ENCODE data around the gene PPIL1.

Gene PPIL1

DNA sequence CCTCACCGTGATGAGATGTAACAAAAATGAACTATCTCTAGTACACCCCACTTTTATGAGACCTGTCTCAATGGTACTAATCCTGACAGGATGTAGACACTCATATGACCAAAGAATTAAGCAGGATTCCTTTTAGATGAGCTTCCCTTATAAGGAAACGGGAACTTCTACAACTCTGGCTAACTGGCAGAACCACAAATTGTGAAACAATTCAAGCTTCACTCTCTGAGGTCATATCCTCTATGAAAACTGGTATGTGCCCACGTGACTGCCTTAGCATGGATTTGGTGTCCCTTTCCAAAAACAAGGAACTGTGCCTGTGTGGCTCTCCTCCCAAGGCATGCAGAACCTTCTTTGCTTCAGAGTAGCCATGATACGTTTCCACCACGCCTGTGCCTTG is 21.3 kb downstream of the PPIL1 start:
- H3K4me3 ChIP-seq (ENCODE audit: low read depth, low read length) = no peak overlapping the region
- peak; percentile 66 for DNase-seq (ENCODE audit: low read depth, low spot score)
- ChIA-PET CTCF (interaction anchor here (1.1 to 8.3 kb wide), 18 partner anchors 7 to 230 kb away, joined by 3 to 169 read pairs (median 16); partner anchors contain the start of genes C6orf89 and PPIL1), POLR2A (interaction anchor here (1.1 kb wide), 1 partner anchor 22 kb away, joined by 3 read pairs; no protein-coding TSS in a partner anchor)
- TF ChIP-seq, protein P1, sequence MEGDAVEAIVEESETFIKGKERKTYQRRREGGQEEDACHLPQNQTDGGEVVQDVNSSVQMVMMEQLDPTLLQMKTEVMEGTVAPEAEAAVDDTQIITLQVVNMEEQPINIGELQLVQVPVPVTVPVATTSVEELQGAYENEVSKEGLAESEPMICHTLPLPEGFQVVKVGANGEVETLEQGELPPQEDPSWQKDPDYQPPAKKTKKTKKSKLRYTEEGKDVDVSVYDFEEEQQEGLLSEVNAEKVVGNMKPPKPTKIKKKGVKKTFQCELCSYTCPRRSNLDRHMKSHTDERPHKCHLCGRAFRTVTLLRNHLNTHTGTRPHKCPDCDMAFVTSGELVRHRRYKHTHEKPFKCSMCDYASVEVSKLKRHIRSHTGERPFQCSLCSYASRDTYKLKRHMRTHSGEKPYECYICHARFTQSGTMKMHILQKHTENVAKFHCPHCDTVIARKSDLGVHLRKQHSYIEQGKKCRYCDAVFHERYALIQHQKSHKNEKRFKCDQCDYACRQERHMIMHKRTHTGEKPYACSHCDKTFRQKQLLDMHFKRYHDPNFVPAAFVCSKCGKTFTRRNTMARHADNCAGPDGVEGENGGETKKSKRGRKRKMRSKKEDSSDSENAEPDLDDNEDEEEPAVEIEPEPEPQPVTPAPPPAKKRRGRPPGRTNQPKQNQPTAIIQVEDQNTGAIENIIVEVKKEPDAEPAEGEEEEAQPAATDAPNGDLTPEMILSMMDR (IDR thresholded peaks at IDR 0.05; ENCODE audit: insufficient read depth, low read length, missing control alignments) = no peak

DNA sequence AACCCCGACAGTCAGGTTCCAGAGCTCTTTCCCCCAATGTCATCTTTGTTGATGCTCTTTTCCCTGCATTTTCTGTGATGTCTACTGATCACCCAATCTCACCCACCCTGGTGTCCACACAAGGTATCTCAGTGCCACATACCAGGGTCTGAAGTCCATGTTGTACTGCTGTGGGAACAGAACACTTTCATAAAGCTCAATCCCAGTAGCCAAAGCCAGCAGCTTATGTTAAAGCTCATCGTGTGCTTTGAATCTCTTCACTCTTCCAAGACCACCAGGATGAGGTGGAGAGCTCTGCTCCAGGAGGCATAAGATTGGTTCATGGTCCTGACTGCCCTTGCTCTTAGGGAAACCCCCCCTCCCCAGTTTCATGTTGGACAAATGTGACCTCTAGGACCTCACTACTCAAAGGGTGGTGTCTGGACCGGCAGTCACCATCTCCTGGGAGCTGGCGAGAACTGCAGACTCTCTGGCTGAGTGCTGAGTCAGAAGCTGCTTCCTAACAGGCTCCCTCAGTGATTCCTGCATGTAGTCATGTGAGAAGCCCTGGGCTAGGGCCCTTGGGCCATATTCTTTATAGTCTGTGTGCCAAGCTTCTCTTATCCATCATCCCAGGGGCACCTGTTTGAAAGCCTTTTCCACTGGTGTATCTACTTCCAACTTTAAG is 22.0 kb downstream of the PPIL1 start:
- TF ChIP-seq, protein P1 (IDR thresholded peaks at IDR 0.05; ENCODE audit: insufficient read depth, low read length, missing control alignments) = no peak
- DNase-seq (ENCODE audit: low read depth, low spot score) = peak; percentile 28
- H3K4me3 ChIP-seq (ENCODE audit: low read depth, low read length) = no peak overlapping the region
- ChIA-PET POLR2A (interaction anchor here (1.1 kb wide), 2 partner anchors 21 to 22 kb away, joined by 3 to 5 read pairs; partner anchors contain the start of gene PPIL1), CTCF (interaction anchor here (0.7 to 8.3 kb wide), 25 partner anchors 7 to 237 kb away, joined by 3 to 169 read pairs (median 8); partner anchors contain the start of genes C6orf89 and PPIL1)

DNA sequence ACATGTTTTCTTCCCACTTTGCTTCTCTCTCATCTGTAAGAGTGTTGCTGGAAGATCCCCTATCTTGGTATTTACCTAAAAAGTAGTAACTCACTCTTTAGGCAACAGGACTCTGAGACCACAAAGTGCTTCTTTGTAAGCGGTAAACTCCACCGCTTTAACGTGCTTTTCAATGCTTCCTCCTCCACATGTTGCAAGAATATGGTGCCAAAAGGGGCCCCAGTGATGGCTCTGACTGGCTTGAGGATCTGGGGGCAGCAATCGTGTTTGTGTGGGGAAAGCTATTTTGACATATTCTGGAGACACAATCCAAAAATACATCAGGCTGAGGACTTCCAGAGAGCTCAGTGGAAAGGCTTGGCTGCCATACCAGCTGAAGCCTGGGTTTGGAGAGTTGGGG is 23.0 kb downstream of the PPIL1 start:
- ChIA-PET POLR2A (no interaction called here), CTCF (interaction anchor here (0.7 to 8.3 kb wide), 31 partner anchors 8 to 371 kb away, joined by 3 to 169 read pairs (median 6); partner anchors contain the start of genes C6orf89 and PPIL1)
- no peak for DNase-seq (ENCODE audit: low read depth, low spot score)
- TF ChIP-seq, protein P1 (IDR thresholded peaks at IDR 0.05; ENCODE audit: insufficient read depth, low read length, missing control alignments) = no peak
- H3K4me3 ChIP-seq (ENCODE audit: low read depth, low read length) = no peak overlapping the region

DNA sequence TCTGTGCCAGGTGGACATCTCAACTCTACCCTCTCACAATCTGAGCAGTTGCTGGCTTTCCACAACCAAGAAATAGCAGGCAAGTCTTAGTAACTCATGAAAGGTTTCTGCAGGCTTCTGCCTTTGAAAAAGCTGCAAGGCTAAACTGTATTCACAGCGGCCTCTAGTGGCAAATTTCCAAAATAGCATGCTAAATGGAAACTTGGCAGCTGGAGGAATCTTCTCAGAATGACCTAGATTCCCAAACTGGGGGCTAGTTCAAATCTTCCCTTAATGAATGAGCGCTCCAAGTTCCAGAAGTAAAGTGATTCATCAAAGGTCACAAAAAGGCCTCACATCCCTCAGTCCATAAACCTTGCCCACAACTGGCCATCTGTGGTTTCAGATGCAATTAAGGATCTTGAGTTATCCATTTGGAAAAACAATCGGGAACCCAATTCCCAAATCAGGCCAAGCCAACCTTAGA is 23.4 kb downstream of the PPIL1 start:
- TF ChIP-seq, protein P1 (IDR thresholded peaks at IDR 0.05; ENCODE audit: insufficient read depth, low read length, missing control alignments) = peak; percentile 67
- CTCF ChIA-PET = interaction anchor here (0.9 to 8.3 kb wide), 25 partner anchors 9 to 372 kb away, joined by 3 to 169 read pairs (median 8); partner anchors contain the start of gene PPIL1

DNA sequence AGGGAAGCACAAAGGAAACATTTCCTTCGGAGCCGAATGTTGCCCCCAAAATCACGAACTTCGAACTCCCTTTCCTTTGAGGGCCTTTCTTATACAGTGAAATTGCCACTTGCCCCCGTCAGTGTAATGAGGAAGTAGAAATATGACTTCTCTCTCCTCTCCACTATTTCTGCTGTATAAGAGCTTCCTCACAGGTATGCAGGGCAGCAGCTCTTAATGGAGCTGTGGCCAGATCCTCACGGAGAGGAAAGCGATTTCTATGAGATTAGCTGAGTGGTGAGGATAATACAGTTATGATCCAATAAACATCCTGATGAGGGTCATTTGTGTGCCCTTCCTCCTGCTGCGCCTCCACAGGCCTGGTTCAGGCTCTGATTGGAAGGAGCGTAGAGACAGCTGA is 24.6 kb downstream of the PPIL1 start:
- no peak overlapping the region for H3K4me3 ChIP-seq (ENCODE audit: low read depth, low read length)
- POLR2A ChIA-PET = no interaction called here
- TF ChIP-seq, protein P1 (IDR thresholded peaks at IDR 0.05; ENCODE audit: insufficient read depth, low read length, missing control alignments) = no peak
- no peak for DNase-seq (ENCODE audit: low read depth, low spot score)
- CTCF ChIA-PET = interaction anchor here (0.8 to 8.3 kb wide), 18 partner anchors 8 to 235 kb away, joined by 3 to 169 read pairs (median 7); partner anchors contain the start of gene PPIL1

More for the DNA sequence above, 23.4 kb downstream of the PPIL1 start:
- POLR2A ChIA-PET = no interaction called here
- H3K4me3 ChIP-seq (ENCODE audit: low read depth, low read length) = no peak overlapping the region
- DNase-seq (ENCODE audit: low read depth, low spot score) = peak; percentile 14

Data from AG04449 (cell line).